ENCODE data around the gene CCDC184. TPM values are rescaled to one million over a fixed set of nuclear protein-coding genes. Genes with fewer than 3 reads are reported as not detected.
A peak's percentile ranks its signal among the peaks of the same experiment; 100 is the strongest.
"Not testable (repeated sequence)": the region's sequence is repeated elsewhere in the genome, so short reads cannot be mapped to it uniquely, and the experiment has no call there.

Gene CCDC184
- not detected in 2 replicates for total RNA-seq (2014; rRNA removed; shearing (Covaris generic); ENCODE audit: low replicate concordance)

- in situ Hi-C loops (cut with HindIII; ENCODE audit: low pct_unique_long_range_greater_than_20kb, low sequenced_read_pairs): no loop called here
- peak; percentile 68 for DNase-seq (ENCODE audit: low read depth)
These were observed at the start of gene CCDC184 for GRCh38 chr12:48183091-48183875. Gene CCDC184 (plus strand): TSS chr12:48183644. CDS start chr12:48184123, 479 bp downstream.

DNA sequence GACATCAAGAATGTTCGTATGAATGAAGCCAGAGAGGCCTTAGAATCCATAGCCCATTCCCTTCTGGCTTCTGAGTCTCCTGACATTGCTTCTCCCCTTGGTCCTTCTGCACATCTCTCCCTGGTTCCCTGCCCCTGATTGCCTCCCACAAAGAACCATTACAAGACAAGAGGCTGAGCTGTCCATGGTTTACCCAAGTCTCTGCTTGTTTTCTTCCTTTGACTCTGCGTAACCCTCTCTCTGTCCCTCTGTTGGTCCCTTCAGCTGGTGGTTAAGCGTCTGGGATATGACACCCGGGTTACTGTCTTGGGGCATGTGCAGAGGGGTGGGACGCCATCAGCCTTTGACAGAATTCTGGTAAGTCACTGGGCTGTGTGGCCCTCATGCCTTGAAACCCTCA, 48.4 kb upstream of the CCDC184 start:
- no peak for DNase-seq (ENCODE audit: low read depth)
- in situ Hi-C loops (cut with HindIII; ENCODE audit: low pct_unique_long_range_greater_than_20kb, low sequenced_read_pairs): no loop called here

DNA sequence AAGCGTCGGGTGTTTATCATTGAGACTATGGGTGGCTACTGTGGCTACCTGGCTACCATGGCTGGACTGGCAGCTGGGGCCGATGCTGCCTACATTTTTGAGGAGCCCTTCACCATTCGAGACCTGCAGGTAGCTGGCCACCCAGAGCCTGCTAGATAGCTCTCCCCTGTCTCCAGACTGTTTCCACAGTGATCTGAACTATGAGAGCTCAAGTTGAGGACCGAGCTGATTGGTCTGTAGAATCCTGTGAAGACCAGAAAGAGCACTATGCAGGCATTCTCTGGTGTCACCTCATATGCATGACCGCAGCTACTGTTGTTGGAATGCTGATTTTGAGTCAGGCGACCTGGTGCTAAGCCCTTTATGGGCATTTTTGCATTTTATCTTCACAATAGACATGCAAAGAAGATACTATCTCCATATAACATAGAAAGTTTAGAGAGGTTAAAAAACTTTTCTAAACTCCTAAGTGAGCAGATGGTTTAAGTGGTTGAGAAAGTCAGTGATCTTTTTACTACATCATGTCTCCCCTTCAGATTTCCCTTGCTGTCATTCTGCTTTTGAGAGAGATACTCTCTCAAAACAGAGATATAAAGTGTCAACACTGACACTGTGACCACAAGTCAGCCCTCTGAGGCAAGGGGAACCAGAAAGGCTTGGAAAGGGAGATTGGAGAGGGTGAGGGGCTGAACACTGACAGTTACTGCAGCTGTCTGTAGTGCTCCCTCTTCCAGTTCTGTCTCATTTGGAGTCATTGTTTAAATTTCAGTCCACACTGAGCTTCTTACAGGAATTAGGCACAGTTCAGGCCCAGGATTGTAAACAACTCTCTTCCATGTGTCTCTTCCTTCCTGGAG, 40.4 kb upstream of the CCDC184 start:
- DNase-seq (ENCODE audit: low read depth): no peak
- in situ Hi-C loops (cut with HindIII; ENCODE audit: low pct_unique_long_range_greater_than_20kb, low sequenced_read_pairs): no loop called here

GRCh38 chr12:48143898-48144297, 39.5 kb upstream of the CCDC184 start:
- no peak for DNase-seq (ENCODE audit: low read depth)
- in situ Hi-C loops (cut with HindIII; ENCODE audit: low pct_unique_long_range_greater_than_20kb, low sequenced_read_pairs): no loop called here

- no peak for DNase-seq (ENCODE audit: low read depth)
- in situ Hi-C loops (cut with HindIII; ENCODE audit: low pct_unique_long_range_greater_than_20kb, low sequenced_read_pairs): no loop called here
These were observed 37.5 kb upstream of the CCDC184 start for GRCh38 chr12:48145981-48146380.

- in situ Hi-C loops (cut with HindIII; ENCODE audit: low pct_unique_long_range_greater_than_20kb, low sequenced_read_pairs): no loop called here
- no peak for DNase-seq (ENCODE audit: low read depth)
These were observed 32.2 kb upstream of the CCDC184 start for GRCh38 chr12:48151103-48151771.

DNA sequence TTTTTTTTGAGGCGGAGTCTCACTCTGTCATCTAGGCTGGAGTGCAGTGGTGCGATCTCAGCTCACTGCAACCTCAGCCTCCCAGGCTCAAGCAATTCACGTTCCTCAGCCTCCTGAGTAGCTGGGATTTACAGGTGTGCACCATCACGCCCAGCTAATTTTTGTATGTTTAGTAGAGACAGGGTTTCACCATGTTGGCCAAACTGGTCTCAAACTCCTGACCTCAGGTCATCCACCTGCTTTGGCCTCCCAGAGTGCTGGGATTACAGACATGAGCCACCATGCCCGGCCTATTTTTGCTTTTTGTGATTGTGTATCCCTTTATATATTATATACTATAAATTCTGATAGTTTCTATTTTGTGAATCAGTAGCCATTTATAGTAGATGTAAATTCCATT, 27.7 kb upstream of the CCDC184 start:
- DNase-seq (ENCODE audit: low read depth); in situ Hi-C loops (cut with HindIII; ENCODE audit: low pct_unique_long_range_greater_than_20kb, low sequenced_read_pairs): not testable (repeated sequence)

- in situ Hi-C loops (cut with HindIII; ENCODE audit: low pct_unique_long_range_greater_than_20kb, low sequenced_read_pairs): no loop called here
- no peak for DNase-seq (ENCODE audit: low read depth)
These were observed 26.8 kb upstream of the CCDC184 start for GRCh38 chr12:48156652-48157017.

DNA sequence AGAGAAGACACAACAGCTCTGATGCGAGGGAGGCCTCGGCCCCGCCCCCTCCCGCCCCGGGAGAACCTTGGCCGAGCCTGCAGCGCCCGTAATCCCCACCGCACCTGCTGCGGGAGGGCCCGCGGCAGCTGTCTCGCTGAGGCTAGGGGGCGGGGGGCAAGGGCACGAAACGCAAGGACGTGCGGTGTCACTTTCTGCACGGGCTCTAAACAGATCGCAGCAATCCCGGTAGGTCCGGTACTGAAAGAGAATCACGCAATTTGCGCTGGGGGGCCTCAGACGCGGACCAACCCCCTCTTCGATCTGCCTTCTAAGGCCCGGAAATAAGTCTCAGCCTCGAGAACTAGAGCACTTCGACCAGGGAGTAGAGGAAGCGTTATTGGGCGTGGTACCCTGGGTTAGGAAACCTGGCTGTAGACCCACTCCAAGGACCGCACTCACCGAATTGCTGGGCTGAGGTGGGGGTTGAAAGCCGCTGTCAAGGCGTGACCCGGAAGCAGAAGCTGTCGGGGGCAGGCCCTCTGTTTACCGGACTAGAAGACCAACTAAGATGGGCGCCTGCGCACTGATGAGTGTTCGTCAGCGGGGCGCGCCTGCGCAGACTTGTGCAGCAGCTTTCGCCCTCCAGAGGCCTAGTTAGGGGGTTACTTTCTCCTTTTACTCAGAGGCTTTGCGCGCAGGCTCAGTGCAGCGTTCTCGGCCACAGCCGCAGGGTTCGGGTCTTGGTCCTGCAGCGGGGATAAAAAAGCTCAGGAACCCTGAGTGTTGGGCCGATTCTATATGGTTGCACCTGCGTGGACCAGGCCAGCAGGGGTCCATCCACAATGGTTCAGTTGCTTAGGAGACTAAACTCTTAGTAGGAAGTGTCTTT, 26.2 kb upstream of the CCDC184 start, which contains the start of gene ASB8:
Gene ASB8, minus strand, starts transcription at position 498 of the 871 bp plus-strand sequence. CDS start 4,019 bp downstream, outside the sequence.
- in situ Hi-C loops (cut with HindIII; ENCODE audit: low pct_unique_long_range_greater_than_20kb, low sequenced_read_pairs): no loop called here
- DNase-seq (ENCODE audit: low read depth): peak; percentile 95

GRCh38 chr12:48157889-48158370, 25.5 kb upstream of the CCDC184 start:
- in situ Hi-C loops (cut with HindIII; ENCODE audit: low pct_unique_long_range_greater_than_20kb, low sequenced_read_pairs): no loop called here

GRCh38 chr12:48160046-48160445, 23.4 kb upstream of the CCDC184 start:
- no peak for DNase-seq (ENCODE audit: low read depth)
- in situ Hi-C loops (cut with HindIII; ENCODE audit: low pct_unique_long_range_greater_than_20kb, low sequenced_read_pairs): no loop called here

More at GRCh38 chr12:48157889-48158370, 25.5 kb upstream of the CCDC184 start:
- DNase-seq (ENCODE audit: low read depth): no peak

GRCh38 chr12:48160807-48161206, 22.6 kb upstream of the CCDC184 start:
- in situ Hi-C loops (cut with HindIII; ENCODE audit: low pct_unique_long_range_greater_than_20kb, low sequenced_read_pairs): no loop called here

GRCh38 chr12:48163150-48163747, 20.2 kb upstream of the CCDC184 start:
- in situ Hi-C loops (cut with HindIII; ENCODE audit: low pct_unique_long_range_greater_than_20kb, low sequenced_read_pairs): no loop called here
- no peak for DNase-seq (ENCODE audit: low read depth)

More at GRCh38 chr12:48160807-48161206, 22.6 kb upstream of the CCDC184 start:
- no peak for DNase-seq (ENCODE audit: low read depth)

GRCh38 chr12:48164451-48164850, 19.0 kb upstream of the CCDC184 start:
- in situ Hi-C loops (cut with HindIII; ENCODE audit: low pct_unique_long_range_greater_than_20kb, low sequenced_read_pairs): no loop called here
- DNase-seq (ENCODE audit: low read depth): no peak

DNA sequence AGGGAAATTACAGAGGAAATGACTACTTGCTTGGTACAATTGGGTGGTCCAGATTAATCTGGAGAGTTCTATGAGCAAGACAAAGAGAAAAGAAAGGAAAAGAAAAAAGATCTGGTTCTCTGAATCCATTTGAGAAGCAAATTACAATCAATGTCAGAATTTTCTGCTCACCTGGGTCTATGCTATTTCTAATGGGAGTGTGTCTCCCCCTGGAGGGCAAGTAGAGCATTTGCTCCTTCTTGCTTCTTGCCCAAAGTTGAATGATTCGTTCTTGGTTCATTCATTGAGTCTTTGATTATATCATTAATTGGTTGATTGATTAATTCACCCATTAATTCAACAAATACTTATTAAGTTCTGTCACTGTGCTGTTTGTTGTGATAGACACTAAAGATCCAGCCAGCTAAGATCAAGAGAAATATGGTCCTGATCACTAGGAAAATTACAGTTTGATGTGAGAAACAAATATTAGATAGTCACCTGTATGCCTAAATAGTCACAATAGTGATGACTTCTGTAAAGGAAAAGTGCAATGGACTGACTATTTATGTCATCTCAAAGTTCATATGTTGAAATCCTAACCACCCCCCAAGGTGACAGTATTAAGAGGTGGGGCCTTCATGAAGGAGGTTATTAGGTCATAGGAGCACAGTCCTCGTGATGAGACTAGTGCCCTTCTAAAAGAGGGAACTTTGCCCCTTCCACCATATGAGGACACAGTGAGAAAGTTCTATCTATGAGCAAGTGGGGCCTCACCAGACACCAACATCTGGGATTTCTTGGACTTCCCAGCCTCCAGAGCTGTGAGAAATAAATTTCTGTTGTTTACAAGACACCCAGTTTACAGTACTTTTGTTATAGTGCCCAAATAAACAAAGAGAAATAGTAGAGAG, 18.1 kb upstream of the CCDC184 start:
- in situ Hi-C loops (cut with HindIII; ENCODE audit: low pct_unique_long_range_greater_than_20kb, low sequenced_read_pairs): no loop called here
- peak; percentile 22 for DNase-seq (ENCODE audit: low read depth)

DNA sequence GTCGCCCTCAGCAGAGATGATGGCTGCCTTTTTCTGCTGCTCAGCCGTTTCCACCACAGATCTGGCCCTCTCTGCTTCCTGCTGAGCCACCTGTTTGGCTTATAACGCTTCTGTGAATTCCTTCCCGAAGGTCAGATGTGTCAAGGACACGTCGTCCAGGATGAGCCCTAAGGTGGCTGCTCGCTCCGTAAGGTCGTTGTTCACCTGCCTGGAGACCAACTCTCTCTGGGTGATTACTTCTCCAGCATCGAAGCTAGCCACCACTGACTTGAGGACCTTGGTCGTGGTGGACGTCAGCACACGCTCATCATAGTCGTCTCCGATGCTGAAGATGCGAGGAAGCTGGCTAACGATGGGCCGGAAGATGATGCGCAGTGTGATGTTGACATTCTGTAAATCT, 14.4 kb upstream of the CCDC184 start:
- no peak for DNase-seq (ENCODE audit: low read depth)
- in situ Hi-C loops (cut with HindIII; ENCODE audit: low pct_unique_long_range_greater_than_20kb, low sequenced_read_pairs): no loop called here
